Activated T-cell treated with anti-CD3 and anti-CD28 coated beads for 1 hour (primary cell): Measurements from ENCODE around the gene QRSL1.
"Not testable (repeated sequence)": the region's sequence is repeated elsewhere in the genome, so short reads cannot be mapped to it uniquely, and the experiment has no call there.

Source experiments
- DNase-seq: peaks from one replicate; pipeline ENCODE4 v3.0.0-alpha.2; 2020; ENCODE audit warnings: low read depth

Gene QRSL1

GRCh38 chr6:106629103-106629858 lies at the start of gene QRSL1, which contains the start of gene RTN4IP1:
Gene QRSL1 (plus strand): TSS chr6:106629578. CDS start chr6:106629682, 104 bp downstream.
Gene RTN4IP1 (minus strand): TSS chr6:106629498. CDS start chr6:106629021, 477 bp downstream.
- peak; percentile 62 for DNase-seq

DNA sequence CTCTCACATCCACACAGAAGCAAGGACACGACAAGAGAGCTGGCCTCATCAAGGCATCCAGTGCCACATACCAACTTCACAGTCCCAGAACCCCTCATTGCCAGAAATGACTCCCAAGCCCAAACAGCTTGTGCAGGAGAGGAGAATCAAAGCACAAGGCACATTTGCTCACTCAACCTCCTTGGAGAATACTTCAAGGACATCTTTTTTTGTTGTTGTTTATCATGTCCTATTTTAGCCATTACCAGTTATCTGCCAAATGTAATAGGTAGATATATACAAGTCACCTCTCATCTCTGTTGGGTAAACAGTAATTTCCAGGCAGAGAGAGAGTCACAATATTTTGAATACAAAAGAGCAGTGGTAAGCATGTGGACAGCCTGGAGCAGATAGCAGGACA lies 47.9 kb upstream of the QRSL1 start:
- no peak for DNase-seq

DNA sequence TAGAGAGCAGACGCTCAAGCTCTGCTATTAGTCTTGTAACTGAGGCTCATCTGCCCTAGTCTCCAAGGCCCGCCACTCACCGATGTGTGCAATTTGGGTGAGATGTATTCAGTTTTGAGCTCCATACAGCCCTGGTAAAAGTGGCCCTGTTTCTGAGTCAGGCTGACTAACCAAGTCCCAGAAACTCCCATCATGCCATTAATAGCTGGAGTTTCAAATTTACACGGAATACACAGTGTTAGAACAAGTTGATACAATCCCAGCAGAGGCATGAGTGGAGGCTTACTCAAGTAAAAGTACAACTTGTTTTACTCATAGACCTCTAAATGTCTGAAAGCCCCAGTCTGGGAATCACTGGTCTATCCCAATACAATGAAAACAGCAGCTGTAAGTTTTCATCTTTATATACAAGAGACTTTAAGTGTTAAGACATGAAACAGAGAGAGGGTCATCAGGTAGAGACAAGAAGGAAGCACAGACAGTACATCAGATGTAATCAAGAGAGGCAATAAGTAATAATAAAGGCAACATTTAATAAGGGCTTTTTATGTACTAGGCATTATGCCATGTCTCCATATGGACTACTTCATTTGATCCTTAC lies 42.5 kb upstream of the QRSL1 start:
- DNase-seq: no peak

DNA sequence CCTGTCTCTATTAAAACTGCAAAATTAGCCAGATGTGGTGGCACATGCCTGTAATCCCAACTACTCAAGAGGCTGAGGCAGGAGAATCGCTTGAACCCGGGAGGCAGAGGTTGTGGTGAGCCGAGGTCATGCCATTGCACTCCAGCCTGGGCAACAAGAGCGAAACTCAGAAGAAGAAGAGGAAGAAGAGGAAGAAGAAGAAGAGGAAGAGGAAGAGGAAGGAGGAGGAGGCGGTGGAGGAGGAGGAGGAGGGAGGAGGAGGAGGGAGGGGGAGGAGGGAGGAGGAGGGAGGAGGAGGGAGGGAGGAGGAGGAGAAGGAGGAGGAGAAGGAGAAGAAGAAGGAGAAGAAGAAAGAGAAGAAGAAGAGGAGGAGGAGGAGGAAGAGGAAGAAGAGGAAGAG lies 40.4 kb upstream of the QRSL1 start:
- DNase-seq: not testable (repeated sequence)

DNA sequence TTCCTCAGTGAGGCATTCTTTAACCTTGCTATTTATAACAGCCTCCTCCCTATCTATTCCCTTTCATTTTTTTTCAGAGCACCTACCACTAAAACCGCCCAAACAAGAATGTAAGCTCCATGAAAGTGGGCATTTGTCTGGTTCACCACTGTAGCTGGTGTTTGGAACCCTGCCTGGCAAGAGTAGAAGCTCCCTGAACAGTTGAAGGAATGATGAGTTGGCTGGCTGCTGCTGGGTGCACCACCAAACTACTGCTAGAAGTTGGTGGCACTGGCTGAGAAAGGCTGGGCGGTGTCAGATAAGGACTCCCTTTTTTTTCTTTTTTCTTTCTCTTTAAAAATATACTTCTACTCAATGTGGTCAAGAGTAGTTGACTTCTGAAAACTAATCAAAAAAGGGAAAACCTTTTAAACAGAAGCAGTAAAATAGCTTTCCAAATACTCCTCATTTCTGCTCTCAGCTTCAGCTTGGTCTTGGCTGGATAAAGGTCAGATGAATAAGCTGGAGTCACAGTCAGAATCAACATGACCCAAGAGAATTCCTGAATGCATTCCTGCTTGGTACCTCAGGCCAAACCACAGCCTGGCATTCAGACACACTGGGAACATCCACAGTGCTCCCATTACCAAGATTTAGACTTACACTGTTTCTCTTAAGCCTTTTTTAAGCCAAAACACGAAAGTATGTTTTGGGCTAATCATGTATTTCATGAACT lies 38.1 kb upstream of the QRSL1 start:
- no peak for DNase-seq

DNA sequence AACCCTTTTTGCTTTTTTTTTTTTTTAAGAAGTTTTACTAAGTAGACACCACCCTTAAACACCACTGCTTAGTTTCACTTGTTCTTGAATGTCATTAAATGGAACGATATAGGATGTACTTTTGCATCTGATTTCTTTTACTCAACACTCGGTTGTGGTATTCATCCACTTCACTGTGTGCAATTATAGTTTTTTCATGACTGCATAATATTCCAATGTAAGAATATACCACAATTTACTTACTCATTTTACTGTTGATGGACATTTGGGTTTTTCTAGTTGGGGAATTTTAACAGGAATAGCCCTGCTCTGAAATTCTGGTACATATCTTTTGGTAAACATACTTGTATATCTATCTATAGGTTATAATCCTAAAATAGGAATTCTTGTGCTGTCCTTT lies 29.9 kb upstream of the QRSL1 start:
- no peak for DNase-seq

DNA sequence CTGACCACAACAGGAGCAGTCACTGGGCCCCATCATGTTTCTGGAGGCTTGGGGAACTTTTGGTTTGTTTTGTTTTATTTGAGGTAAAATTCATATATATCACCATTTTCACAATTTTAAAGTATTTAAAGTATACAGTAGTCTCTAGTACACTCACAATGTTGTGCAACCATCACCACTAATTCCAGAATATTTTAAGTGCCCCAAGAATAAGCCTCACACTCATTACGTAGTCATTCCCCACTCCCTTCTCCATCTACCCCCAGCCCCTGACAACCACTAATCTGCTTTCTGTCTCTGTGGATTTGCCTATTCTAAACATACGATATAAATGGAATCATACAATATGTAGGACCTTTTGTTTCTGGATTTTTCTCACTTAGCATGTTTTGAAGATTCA lies 29.0 kb upstream of the QRSL1 start:
- DNase-seq: no peak

DNA sequence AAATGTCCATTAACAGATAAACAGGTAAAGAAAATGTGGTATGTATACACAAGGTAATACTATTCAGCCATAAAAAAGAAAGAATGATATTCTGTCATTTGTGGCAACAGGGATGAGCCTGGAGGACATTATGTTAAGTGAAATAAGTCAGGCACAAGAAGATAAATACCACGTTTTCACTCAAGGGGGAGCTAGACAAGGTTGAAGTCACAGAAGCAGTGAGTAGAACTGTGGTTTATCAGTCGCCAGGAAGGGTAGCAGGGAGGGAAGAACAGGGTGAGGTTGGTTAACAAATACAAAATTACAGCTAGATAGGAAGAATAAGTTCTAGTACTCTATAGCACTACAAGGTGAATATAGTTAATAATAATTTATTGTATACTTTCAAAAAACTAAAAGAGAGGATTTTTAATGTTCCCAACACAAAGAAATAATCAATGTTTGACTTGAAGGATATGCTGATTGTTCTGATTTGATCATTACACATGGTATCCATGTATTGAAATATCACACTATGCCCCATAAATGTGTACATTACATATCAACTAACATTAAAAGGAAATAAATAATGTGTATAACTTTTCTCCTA lies 21.2 kb upstream of the QRSL1 start:
- no peak for DNase-seq

DNA sequence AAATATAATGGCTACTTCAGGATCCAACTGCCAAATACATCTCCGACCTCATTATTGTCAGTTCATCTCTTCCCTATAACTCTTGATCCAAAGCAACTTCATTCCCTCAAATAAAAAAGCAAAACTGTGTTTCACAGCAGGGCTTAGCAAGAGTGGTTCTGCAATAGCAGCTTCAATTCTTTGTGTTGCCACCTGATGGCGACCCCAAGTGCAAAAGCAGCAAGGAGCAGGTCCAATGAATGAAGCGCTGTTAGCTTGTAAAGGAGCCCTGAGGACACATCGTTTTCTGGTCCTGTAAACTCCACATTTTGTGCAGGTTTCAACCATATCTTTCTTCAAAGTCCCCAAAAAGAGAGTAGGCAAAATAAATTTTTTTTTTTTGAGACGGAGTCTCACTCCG lies 19.7 kb upstream of the QRSL1 start:
- no peak for DNase-seq

- DNase-seq: no peak
Measured at GRCh38 chr6:106611030-106611429, 18.3 kb upstream of the QRSL1 start.

DNA sequence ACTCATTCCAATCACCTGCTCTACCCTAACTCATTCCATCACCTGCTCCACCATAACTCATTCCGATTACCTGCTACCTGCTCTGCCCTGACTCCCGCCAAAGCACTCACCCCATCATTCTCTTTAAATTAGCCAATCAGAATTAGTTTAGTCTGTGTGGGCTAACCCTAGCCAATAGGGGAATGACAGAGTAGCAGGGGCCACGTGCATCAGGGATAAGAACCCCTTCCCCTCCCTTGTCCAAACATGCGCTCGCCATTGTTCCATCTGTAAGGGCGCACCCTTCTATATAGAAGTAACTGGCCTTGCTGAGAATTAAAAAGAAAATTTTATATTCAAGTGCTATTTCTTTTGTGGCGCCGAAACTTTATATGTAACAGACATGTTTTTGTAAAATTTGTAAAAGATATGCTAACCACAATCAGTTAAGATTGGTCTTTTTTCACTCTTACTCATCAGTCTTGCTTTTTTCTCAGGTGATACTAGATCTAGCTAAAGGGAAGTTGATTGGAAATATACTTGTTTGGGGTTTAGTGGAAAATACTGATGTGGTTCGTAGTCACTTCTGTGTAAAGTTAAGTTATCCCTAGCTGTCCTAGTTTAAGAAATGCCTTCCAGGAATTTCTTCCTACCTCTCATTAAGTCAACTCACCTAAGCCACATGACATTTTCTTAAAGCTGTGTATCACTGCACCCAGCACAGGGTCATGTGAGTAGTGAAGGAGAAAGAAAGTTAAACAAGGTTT lies 16.5 kb upstream of the QRSL1 start:
- no peak for DNase-seq

- DNase-seq: no peak
Measured at GRCh38 chr6:106613590-106613989, 15.8 kb upstream of the QRSL1 start.

DNA sequence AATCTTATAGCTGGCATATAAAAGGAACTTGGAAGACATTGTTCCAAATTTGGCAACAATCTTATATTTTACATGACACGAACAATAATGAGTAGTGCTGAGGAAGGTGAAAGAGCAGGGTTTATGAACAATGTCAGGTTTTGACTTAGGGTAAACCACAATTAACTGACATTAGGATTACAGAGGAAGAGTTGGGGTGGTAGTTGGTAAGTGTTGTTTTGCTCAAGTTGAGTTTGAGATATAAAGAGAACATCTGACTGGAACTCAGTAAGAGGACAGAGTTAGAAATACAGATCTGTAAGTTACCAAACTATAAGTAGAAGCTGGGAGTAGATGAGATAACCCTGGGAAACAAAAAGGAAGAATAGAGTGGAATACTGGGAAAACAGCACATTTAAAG lies 15.2 kb upstream of the QRSL1 start:
- DNase-seq: no peak

DNA sequence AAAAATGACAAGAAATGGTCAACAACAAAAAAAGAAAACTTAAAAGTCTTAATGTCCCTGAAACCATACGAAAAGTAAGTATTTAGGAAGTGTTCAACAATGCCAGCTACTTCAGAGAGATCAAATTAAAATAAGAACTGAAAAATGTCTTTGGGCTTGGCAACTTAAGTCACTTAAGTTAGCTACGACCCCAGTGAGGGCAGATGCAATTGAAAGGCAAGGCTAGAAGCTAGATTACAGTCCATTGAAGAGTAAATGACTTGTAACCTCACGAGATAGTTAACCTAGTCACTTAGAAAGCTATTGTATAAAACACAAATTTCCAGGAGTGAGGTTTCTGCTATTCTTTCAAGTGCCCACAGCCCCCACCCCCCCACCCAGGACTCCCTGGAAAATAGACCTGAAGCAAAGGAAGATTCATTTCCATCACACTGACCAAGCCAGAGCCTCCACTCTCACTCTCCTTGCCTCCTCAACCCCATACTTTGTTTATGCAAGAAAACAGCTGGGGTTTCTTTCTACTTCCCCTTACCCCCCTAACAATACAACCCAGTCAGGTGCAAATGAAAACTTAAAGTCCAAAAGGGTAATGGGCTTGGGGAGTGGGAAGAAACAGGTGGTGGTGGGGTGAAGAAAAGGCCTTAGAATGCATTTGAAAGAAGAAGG lies 14.7 kb upstream of the QRSL1 start:
- no peak for DNase-seq

DNA sequence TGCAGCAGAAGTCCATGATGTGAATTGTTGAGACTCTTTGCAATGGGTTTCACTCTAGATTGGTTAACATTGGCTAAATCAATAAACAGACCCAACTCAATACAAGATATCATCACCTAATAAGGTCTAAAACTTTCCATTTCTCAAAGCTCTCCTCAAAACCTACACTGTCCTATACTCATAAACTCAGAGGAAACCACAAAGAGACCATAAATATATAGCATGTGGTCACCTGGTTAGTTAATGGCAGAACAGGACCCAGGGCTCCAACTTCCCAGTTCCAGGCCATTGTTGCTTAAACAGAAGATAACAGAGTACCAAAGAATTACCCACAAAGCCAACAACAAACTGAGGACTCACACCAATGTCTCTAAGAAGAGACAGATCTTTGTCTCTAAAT lies 12.1 kb upstream of the QRSL1 start:
- no peak for DNase-seq

DNA sequence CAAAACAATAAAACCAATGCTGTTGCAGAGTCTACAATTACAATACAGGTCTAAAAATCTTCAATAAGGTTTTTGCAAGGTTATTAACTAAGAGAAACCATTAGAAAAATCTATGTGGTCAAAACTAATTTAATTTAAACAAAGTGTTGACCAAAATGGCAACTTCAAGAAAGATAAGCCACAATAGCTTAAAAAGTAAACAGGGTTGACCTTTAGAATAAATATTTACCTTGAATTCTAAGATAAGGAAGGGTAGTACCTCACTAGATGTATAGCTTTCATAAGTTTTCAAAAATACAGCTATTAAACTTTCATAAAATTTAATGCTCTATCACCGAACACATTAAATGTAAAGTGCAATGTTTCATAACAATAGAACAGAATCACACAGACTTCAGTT lies 11.5 kb upstream of the QRSL1 start:
- DNase-seq: no peak

GRCh38 chr6:106618324-106618723 lies 11.1 kb upstream of the QRSL1 start:
- DNase-seq: no peak

- DNase-seq: no peak
Measured at GRCh38 chr6:106619223-106619622, 10.2 kb upstream of the QRSL1 start.

- DNase-seq: no peak
Measured at GRCh38 chr6:106620931-106621672, 8.3 kb upstream of the QRSL1 start.

DNA sequence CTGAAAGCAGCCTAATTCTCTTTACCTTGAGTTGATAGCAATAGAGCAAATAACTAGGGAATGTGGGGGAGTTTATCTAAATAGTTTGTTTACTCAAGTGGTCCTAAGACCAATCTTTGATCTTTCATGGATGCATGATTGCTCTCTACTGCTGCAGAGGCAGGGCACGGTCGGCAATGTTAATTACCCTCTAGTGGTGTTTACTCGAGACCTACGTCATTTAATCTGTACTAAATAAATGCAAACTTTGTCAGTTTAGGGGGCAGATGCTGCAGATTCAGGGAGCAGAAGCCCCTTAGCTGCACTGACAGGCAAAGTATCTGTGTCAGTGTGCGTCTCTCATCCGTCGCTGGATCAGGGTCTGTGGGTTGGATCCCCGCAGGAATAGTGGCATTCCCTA lies 7.0 kb upstream of the QRSL1 start:
- DNase-seq: no peak

DNA sequence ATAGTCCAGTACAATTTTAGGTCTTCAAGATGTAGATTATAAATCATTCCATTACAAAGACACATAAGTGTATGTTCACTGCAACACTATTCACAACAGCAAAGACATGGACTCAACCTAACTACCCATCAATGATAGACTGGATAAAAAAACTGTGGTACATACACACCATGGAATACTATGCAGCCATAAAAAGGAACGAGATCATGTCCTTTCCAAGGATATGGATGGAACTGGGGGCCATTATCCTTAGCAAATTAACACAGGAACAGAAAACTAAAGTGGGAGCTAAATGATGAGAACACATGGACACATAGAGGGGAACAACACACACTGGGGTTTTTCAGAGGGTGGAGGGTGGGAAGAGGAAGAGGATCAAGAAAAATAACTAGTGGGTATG lies 6.3 kb upstream of the QRSL1 start:
- no peak for DNase-seq
